Trophoblast cell (in vitro differentiated cells and primary cell): ENCODE data around the gene PSMF1.
A peak's percentile ranks its signal among the peaks of the same experiment; 100 is the strongest.

Experiments
- DNase-seq, 2 donors: peaks; one replicate each; pipeline ENCODE4 v3.0.0-alpha.2; 2016
- H2AFZ ChIP-seq: 2 replicates; pipeline ENCODE4 v1.6.1; 2013; ENCODE audit warnings: low read length, moderate library complexity, mild to moderate bottlenecking; ENCODE audit not compliant: insufficient read depth, poor library complexity
- H2AK5ac ChIP-seq: 2 replicates; pipeline ENCODE4 v1.6.1; 2013; ENCODE audit warnings: mild to moderate bottlenecking, low read length
- H2BK120ac ChIP-seq: 2 replicates; pipeline ENCODE4 v1.6.1; 2013; ENCODE audit warnings: low read length, mild to moderate bottlenecking, moderate library complexity; ENCODE audit not compliant: insufficient read depth, poor library complexity
- H2BK12ac ChIP-seq: 2 replicates; pipeline ENCODE4 v1.6.1; 2013; ENCODE audit warnings: mild to moderate bottlenecking, low read length, moderate library complexity
- H2BK5ac ChIP-seq: 2 replicates; pipeline ENCODE4 v1.6.1; 2013; ENCODE audit warnings: low read length, low read depth, moderate library complexity, mild to moderate bottlenecking; ENCODE audit not compliant: poor library complexity
- H3K14ac ChIP-seq: 2 replicates; pipeline ENCODE4 v1.6.1; 2013; ENCODE audit warnings: mild to moderate bottlenecking, low read length
- H3K18ac ChIP-seq: 2 replicates; pipeline ENCODE4 v1.6.1; 2013; ENCODE audit warnings: mild to moderate bottlenecking, low read length
- H3K23ac ChIP-seq: 2 replicates; pipeline ENCODE4 v1.6.1; 2013; ENCODE audit warnings: low read length
- H3K27ac ChIP-seq: 2 replicates; pipeline ENCODE4 v1.5.1; 2013; ENCODE audit warnings: low read depth, mild to moderate bottlenecking, inconsistent platforms, low read length, moderate library complexity
- H3K27me3 ChIP-seq: 2 replicates; pipeline ENCODE4 v1.6.1; 2013; ENCODE audit warnings: inconsistent platforms, mild to moderate bottlenecking, low read length, moderate library complexity; ENCODE audit not compliant: insufficient read depth
- H3K36me3 ChIP-seq, 2 experiments: 1 replicate in 1 of 2; 2 replicates in 1 of 2; pipeline ENCODE4 v1.6.1; 2013; ENCODE audit warnings: low read length in 2 of 2, mild to moderate bottlenecking in 2 of 2, moderate library complexity in 1 of 2; ENCODE audit not compliant: insufficient read depth in 2 of 2, control insufficient read depth in 1 of 2
- H3K4ac ChIP-seq: 2 replicates; pipeline ENCODE4 v1.6.1; 2013; ENCODE audit warnings: low read depth, mild to moderate bottlenecking, low read length, moderate library complexity
- H3K4me1 ChIP-seq, 2 experiments: 1 replicate in 1 of 2; 2 replicates in 1 of 2; pipeline ENCODE4 v1.6.1; 2013; ENCODE audit warnings: low read length in 2 of 2, mild to moderate bottlenecking in 2 of 2, moderate library complexity in 1 of 2; ENCODE audit not compliant: insufficient read depth in 2 of 2, control insufficient read depth in 1 of 2
- H3K4me2 ChIP-seq: 2 replicates; pipeline ENCODE4 v1.6.1; 2013; ENCODE audit warnings: inconsistent platforms, mild to moderate bottlenecking, low read length, moderate library complexity
- H3K4me3 ChIP-seq: 2 replicates; pipeline ENCODE4 v1.5.1; 2013; ENCODE audit warnings: mild to moderate bottlenecking, low read depth, low read length, inconsistent platforms
- H3K79me1 ChIP-seq: one replicate; pipeline ENCODE4 v1.6.1; 2013; ENCODE audit warnings: low read length
- H3K79me2 ChIP-seq: 2 replicates; pipeline ENCODE4 v1.6.1; 2013; ENCODE audit warnings: low read length, mild to moderate bottlenecking; ENCODE audit not compliant: control insufficient read depth, insufficient read depth, poor library complexity
- H3K9ac ChIP-seq: 2 replicates; pipeline ENCODE4 v1.6.1; 2013; ENCODE audit warnings: mild to moderate bottlenecking, low read length
- H3K9me3 ChIP-seq: 2 replicates; pipeline ENCODE4 v1.6.1; 2013; ENCODE audit warnings: low read depth, mild to moderate bottlenecking, control low read depth, inconsistent platforms, low read length; ENCODE audit not compliant: insufficient read depth
- H4K12ac ChIP-seq: 2 replicates; pipeline ENCODE4 v1.6.1; 2013; ENCODE audit warnings: low read depth, mild to moderate bottlenecking, low read length, moderate library complexity
- H4K8ac ChIP-seq: 2 replicates; pipeline ENCODE4 v1.6.1; 2013; ENCODE audit warnings: low read depth, mild to moderate bottlenecking, low read length, moderate library complexity
- H4K91ac ChIP-seq: one replicate; pipeline ENCODE4 v1.6.1; 2013; ENCODE audit warnings: low read depth, mild to moderate bottlenecking, low read length, moderate library complexity
- WGBS: extraction: QIAGEN DNeasy Blood & Tissue Kit; methylation state at CpG from one replicate; pipeline ENCODE4 v1.1.7; 2013; ENCODE audit warnings: missing lambda C conversion rate; ENCODE audit not compliant: insufficient read length, insufficient coverage; ENCODE audit errors: extremely low coverage; 5-methylcytosine and 5-hydroxymethylcytosine counted together

PSMF1 gene

DNA sequence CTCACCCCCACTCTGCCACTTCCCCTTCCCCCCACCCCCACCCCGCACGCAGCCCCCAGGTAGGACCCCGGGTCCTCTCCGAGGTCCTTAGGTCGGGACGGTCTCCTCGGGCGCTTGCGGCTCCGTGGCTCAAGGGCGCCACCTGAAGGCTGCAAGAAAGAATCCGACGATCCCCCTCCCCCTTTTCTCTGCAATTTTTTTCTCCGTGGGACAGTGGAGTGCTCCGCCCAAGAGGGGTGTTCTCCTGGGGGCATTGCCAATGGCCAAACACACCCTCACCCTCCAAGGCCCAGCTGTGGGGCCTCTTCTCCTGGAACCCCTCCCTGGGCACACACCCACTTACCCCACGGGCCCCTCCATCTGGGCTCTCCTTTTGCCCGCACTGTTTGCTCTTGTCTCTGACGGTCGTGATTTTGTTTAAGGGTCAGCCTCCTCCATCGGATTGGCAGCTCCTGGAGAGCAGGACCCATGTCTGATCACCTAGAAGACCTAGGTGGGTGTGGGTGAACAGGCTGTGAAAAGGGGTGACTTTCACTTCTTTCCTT, 67.5 kb downstream of the PSMF1 start:
- H4K8ac ChIP-seq, result no peak overlapping the region
- no peak overlapping the region for H3K23ac ChIP-seq
- peaks cover 18% of the 10 kb centered on the region for H3K27me3 ChIP-seq
- H3K79me2 ChIP-seq, result no peaks in the 10 kb centered on the region
- H2AFZ ChIP-seq, result no peak overlapping the region
- no peak overlapping the region for H3K4me3 ChIP-seq
- no peak overlapping the region for H3K27ac ChIP-seq
- H3K79me1 ChIP-seq, result no peaks in the 10 kb centered on the region
- peak overlapping the region; percentile 92 for H3K4me2 ChIP-seq
- H2AK5ac ChIP-seq, result no peak overlapping the region
- no peak overlapping the region for H4K91ac ChIP-seq
- H3K4me1 ChIP-seq, result peaks cover 0 to 8% of the 10 kb centered on the region in 2 experiments
- no peak overlapping the region for H3K9ac ChIP-seq
- no peak overlapping the region for H3K18ac ChIP-seq
- no peak overlapping the region for H4K12ac ChIP-seq
- no peaks in the 10 kb centered on the region for H3K36me3 ChIP-seq
- no peak overlapping the region for H3K4ac ChIP-seq
- no CpG with 5 or more reads among the region's 20 CpGs for WGBS
- H2BK120ac ChIP-seq, result no peak overlapping the region
- no peak overlapping the region for H2BK12ac ChIP-seq
- H3K9me3 ChIP-seq, result peaks cover 7% of the 10 kb centered on the region
- DNase-seq, result peak; percentile 62 to 80
- no peak overlapping the region for H3K14ac ChIP-seq
- H2BK5ac ChIP-seq, result no peak overlapping the region

DNA sequence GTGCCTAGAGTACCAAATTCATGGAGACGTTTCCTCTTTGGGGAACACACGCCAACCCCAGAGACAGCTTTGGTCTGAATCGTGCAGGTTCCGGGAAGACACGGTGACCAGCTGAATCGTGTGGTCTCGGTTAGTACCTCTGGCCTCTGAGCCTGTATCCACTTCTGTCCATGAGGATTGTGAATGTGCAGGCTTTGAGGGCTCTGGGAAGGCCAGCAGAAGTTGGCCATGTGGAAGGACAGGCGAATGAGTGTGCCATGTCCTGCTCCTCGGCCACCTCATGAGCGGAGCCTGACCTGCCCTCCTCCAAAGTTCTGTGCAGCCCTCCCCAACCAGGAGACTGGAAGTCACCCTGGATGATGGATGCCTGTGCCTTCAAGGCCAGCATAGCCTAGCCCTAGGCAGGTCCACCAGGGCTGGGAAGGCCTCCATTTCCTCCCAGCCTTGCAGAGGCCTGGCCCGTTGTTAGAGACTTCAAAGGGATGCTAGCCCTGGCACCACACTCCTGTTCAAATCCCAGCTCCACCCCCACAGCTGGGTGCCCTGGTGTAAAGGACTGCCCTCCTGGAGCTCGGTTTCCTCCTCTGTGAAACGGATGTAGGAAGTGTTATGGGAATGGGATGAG, 68.1 kb downstream of the PSMF1 start:
- Histone ChIP-seq H3K79me2 (no peaks in the 10 kb centered on the region), H3K23ac (no peak overlapping the region), H3K14ac (no peak overlapping the region), H2AK5ac (no peak overlapping the region), H4K8ac (no peak overlapping the region), H3K9ac (no peak overlapping the region), H2BK5ac (no peak overlapping the region), H3K27me3 (peaks cover 18% of the 10 kb centered on the region), H2AFZ (no peak overlapping the region), H4K12ac (no peak overlapping the region), H4K91ac (no peak overlapping the region), H3K9me3 (peaks cover 7% of the 10 kb centered on the region), H3K36me3 (no peaks in the 10 kb centered on the region), H2BK12ac (no peak overlapping the region), H3K4ac (no peak overlapping the region), H3K4me2 (no peak overlapping the region), H3K4me3 (no peak overlapping the region), H3K4me1 (peaks cover 0 to 8% of the 10 kb centered on the region in 2 experiments), H3K18ac (no peak overlapping the region), H2BK120ac (no peak overlapping the region), H3K27ac (no peak overlapping the region), H3K79me1 (no peaks in the 10 kb centered on the region)
- peak in 1 of 2 donors; percentile 20 for DNase-seq
- no CpG with 5 or more reads among the region's 13 CpGs for WGBS

DNA sequence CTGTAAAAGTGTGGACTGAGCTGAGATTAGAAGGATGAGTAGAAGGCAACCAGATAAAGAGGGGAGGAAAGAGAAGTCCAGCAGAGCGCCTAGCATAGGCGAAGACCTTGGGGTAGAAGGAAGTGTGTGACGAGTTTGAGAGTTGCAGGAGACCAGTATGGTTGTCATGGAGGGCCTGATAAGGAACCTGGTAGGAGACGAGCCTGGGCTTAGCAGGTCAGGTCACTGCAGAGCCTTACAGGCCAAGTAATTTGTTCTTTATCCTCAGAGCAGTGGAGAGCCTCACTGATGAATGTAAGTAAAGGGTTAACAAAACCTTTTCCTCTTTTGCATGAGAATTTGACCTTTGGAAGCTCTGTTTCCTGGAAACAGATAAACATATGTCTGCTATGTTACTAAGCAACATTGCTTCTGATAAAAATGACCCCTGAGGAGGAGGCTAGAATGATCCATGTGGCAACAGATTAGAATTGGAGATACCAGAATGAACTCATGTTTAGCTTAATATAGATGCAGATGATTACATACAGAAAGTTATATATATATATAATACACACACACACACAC, 69.3 kb downstream of the PSMF1 start:
- Histone ChIP-seq H3K4me1 (peaks cover 0 to 8% of the 10 kb centered on the region in 2 experiments), H3K4me2 (no peak overlapping the region), H2AK5ac (no peak overlapping the region), H4K12ac (no peak overlapping the region), H3K23ac (no peak overlapping the region), H3K14ac (no peak overlapping the region), H3K9ac (no peak overlapping the region), H2AFZ (no peak overlapping the region), H2BK5ac (no peak overlapping the region), H4K8ac (no peak overlapping the region), H3K36me3 (no peaks in the 10 kb centered on the region), H3K4ac (no peak overlapping the region), H3K18ac (no peak overlapping the region), H2BK12ac (no peak overlapping the region), H3K27ac (no peak overlapping the region), H3K79me1 (no peaks in the 10 kb centered on the region), H3K79me2 (no peaks in the 10 kb centered on the region), H3K27me3 (peaks cover 18% of the 10 kb centered on the region), H2BK120ac (no peak overlapping the region), H4K91ac (no peak overlapping the region), H3K4me3 (no peak overlapping the region), H3K9me3 (peaks cover 7% of the 10 kb centered on the region)
- WGBS, result no CpG with 5 or more reads among the region's 4 CpGs
- peak; percentile 62 to 91 for DNase-seq

DNA sequence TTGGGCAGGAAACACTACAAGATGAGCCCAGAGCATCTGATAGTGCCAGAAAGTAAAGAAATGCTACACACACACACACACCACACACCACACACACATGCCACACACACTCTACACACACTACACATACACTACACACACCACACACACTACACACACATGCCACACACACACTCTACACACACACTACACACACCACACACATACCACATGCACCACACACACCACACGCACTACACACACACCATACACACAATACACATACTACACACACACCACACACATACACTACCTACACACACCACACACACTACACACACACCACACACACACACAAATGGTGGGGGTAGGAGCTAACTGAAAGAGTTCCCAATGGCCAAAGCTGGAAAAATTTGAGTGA, 69.9 kb downstream of the PSMF1 start:
- WGBS, result 100% methylated on average over 1 of the region's 1 CpG
- Histone ChIP-seq H3K18ac (no peak overlapping the region), H3K14ac (no peak overlapping the region)

More for the DNA sequence above, 69.9 kb downstream of the PSMF1 start:
- no peak overlapping the region for H3K9ac ChIP-seq
- H4K8ac ChIP-seq, result no peak overlapping the region
- H3K79me2 ChIP-seq, result no peaks in the 10 kb centered on the region
- no peak overlapping the region for H2AK5ac ChIP-seq
- H3K23ac ChIP-seq, result peak overlapping the region; percentile 97
- H4K12ac ChIP-seq, result no peak overlapping the region
- peak overlapping the region; percentile 16 for H3K4me3 ChIP-seq
- H2BK12ac ChIP-seq, result no peak overlapping the region
- no peak overlapping the region for H3K27ac ChIP-seq
- H3K4ac ChIP-seq, result no peak overlapping the region
- no peaks in the 10 kb centered on the region for H3K36me3 ChIP-seq
- DNase-seq, result no peak
- no peaks in the 10 kb centered on the region for H3K79me1 ChIP-seq
- H2AFZ ChIP-seq, result no peak overlapping the region
- no peak overlapping the region for H4K91ac ChIP-seq
- no peak overlapping the region for H2BK5ac ChIP-seq
- no peak overlapping the region for H3K4me2 ChIP-seq
- peaks cover 18% of the 10 kb centered on the region for H3K27me3 ChIP-seq
- H2BK120ac ChIP-seq, result no peak overlapping the region
- H3K4me1 ChIP-seq, result peaks cover 0 to 8% of the 10 kb centered on the region in 2 experiments
- H3K9me3 ChIP-seq, result peaks cover 7% of the 10 kb centered on the region
